ENCODE measurements around the gene ZNF391.

ZNF391 gene

DNA sequence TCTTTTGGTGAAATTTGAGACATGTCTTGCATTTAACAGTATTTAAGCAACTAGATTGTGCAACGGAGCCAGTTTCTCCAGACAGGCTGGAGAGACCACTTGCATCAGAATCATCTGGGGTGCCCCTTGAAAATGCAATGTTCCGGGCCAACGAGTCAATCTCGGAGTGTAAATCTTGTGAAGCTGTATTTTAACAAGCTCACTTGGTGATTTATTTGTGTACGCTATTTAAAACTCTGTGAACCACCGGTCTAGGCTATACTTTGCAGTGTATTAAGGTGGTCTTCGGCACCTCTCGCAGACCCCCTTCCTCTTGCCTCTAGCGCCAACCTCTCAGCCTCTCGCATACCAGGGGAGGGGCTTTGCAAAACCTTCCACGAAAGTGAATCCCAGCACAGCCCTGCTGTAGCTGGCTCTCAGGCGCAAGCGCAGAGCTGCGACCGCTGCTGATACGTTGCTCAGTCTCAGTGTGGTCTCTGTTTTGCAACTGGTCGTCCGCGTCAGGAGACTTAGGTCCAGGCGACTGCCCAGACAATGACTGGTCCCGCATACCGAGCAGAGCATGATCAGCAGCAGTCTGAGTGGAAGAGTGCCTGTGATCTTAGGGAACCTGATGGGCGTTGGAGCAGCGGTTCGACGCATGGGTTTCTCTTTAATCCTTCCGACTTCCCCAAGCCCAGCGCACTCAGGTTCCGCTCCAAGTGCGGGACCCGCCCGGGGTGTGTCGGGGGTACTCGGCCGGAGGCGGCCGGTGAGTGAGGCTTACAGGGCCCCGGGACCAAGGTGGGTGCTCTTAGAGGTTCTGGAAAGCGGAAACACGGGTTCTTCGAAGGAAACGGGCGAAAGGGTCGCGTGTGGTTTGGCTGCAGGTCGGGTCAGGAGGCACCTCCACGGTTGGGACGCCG is at the start of gene ZNF391 (continued):
- TF ChIP-seq ZBTB49 (tag by site-specific recombination; IDR thresholded peaks at IDR 0.05; ENCODE audit: low read depth) = no peak
- peak; percentile 95 for TF ChIP-seq ZNF324 (tag by site-specific recombination; IDR thresholded peaks at IDR 0.05)
- TF ChIP-seq, protein P1, sequence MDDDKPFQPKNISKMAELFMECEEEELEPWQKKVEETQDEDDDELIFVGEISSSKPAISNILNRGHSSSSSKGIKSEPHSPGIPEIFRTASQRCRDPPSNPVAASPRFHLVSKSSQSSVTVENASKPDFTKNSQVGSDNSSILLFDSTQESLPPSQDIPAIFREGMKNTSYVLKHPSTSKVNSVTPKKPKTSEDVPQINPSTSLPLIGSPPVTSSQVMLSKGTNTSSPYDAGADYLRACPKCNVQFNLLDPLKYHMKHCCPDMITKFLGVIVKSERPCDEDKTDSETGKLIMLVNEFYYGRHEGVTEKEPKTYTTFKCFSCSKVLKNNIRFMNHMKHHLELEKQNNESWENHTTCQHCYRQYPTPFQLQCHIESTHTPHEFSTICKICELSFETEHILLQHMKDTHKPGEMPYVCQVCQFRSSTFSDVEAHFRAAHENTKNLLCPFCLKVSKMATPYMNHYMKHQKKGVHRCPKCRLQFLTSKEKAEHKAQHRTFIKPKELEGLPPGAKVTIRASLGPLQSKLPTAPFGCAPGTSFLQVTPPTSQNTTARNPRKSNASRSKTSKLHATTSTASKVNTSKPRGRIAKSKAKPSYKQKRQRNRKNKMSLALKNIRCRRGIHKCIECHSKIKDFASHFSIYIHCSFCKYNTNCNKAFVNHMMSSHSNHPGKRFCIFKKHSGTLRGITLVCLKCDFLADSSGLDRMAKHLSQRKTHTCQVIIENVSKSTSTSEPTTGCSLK (tag by site-specific recombination; IDR thresholded peaks at IDR 0.05) = no peak
- TF ChIP-seq KLF7 (tag by site-specific recombination; IDR thresholded peaks at IDR 0.05; ENCODE audit: borderline replicate concordance) = peak; percentile 97
- TF ChIP-seq KLF10 (tag by site-specific recombination; IDR thresholded peaks at IDR 0.05) = peak; percentile 68
- peak; percentile 92 for TF ChIP-seq ZNF394 (tag by site-specific recombination; IDR thresholded peaks at IDR 0.05; ENCODE audit: borderline replicate concordance)
- no peak for TF ChIP-seq ZNF747 (tag by site-specific recombination; IDR thresholded peaks at IDR 0.05)
- TF ChIP-seq ZNF830 (tag by site-specific recombination; IDR thresholded peaks at IDR 0.05; ENCODE audit: low read depth) = no peak
- TF ChIP-seq WT1 (tag by site-specific recombination; IDR thresholded peaks at IDR 0.05) = peak; percentile 52; the same call in 1 of the 2 replicates
- TF ChIP-seq REPIN1 (tag by site-specific recombination; IDR thresholded peaks at IDR 0.05; ENCODE audit: low read depth) = peak; percentile 87; the same call in 1 of the 2 replicates
- TF ChIP-seq ZNF23 (tag by site-specific recombination; IDR thresholded peaks at IDR 0.05; ENCODE audit: borderline replicate concordance) = no peak
- no peak for TF ChIP-seq ZNF596 (tag by site-specific recombination; IDR thresholded peaks at IDR 0.05)
- 0 out of 2 replicates have a peak, but pooled peaks have one; percentile 59 for TF ChIP-seq ZSCAN16 (tag by site-specific recombination; IDR thresholded peaks at IDR 0.05)
- TF ChIP-seq ZNF571 (tag by site-specific recombination; IDR thresholded peaks at IDR 0.05) = no peak
- no peak for TF ChIP-seq ZNF19 (tag by site-specific recombination; IDR thresholded peaks at IDR 0.05; ENCODE audit: low read depth)
- TF ChIP-seq SCRT1 (tag by site-specific recombination; IDR thresholded peaks at IDR 0.05; ENCODE audit: borderline replicate concordance) = no peak
- TF ChIP-seq, protein P2, sequence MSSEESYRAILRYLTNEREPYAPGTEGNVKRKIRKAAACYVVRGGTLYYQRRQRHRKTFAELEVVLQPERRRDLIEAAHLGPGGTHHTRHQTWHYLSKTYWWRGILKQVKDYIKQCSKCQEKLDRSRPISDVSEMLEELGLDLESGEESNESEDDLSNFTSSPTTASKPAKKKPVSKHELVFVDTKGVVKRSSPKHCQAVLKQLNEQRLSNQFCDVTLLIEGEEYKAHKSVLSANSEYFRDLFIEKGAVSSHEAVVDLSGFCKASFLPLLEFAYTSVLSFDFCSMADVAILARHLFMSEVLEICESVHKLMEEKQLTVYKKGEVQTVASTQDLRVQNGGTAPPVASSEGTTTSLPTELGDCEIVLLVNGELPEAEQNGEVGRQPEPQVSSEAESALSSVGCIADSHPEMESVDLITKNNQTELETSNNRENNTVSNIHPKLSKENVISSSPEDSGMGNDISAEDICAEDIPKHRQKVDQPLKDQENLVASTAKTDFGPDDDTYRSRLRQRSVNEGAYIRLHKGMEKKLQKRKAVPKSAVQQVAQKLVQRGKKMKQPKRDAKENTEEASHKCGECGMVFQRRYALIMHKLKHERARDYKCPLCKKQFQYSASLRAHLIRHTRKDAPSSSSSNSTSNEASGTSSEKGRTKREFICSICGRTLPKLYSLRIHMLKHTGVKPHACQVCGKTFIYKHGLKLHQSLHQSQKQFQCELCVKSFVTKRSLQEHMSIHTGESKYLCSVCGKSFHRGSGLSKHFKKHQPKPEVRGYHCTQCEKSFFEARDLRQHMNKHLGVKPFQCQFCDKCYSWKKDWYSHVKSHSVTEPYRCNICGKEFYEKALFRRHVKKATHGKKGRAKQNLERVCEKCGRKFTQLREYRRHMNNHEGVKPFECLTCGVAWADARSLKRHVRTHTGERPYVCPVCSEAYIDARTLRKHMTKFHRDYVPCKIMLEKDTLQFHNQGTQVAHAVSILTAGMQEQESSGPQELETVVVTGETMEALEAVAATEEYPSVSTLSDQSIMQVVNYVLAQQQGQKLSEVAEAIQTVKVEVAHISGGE (tag by site-specific recombination; conservative IDR thresholded peaks at IDR 0.05; ENCODE audit: low read depth) = peak; percentile 99
- TF ChIP-seq ZNF792 (tag by site-specific recombination; IDR thresholded peaks at IDR 0.05) = no peak
- TF ChIP-seq GLI2 (tag by site-specific recombination; IDR thresholded peaks at IDR 0.05; ENCODE audit: borderline replicate concordance, low read depth) = no peak
- no peak for TF ChIP-seq ELK4 (IDR thresholded peaks at IDR 0.05; ENCODE audit: borderline replicate concordance, low read depth, low read length)
- peak; percentile 90; the same call in 1 of the 2 replicates for TF ChIP-seq GLI4 (tag by site-specific recombination; IDR thresholded peaks at IDR 0.05)
- TF ChIP-seq ZNF626 (tag by site-specific recombination; IDR thresholded peaks at IDR 0.05) = no peak
- no peak for TF ChIP-seq ZNF37A (tag by site-specific recombination; IDR thresholded peaks at IDR 0.05)
- TF ChIP-seq PRDM1 (tag by site-specific recombination; IDR thresholded peaks at IDR 0.05) = no peak
- 0 out of 2 replicates have a peak, but pooled peaks have one; percentile 31 for TF ChIP-seq GFI1B (tag by site-specific recombination; IDR thresholded peaks at IDR 0.05)
- TF ChIP-seq ZNF791 (tag by site-specific recombination; IDR thresholded peaks at IDR 0.05) = no peak
- 0 out of 2 replicates have a peak, but pooled peaks have one; percentile 23 for TF ChIP-seq ZNF18 (tag by site-specific recombination; IDR thresholded peaks at IDR 0.05)
- TF ChIP-seq ZBTB8A (tag by site-specific recombination; IDR thresholded peaks at IDR 0.05) = peak; percentile 79
- no peak for TF ChIP-seq ZNF174 (tag by site-specific recombination; IDR thresholded peaks at IDR 0.05)

All from HEK293 (cell line).